ENCODE measurements around the gene NFAM1.

The NFAM1 gene

GRCh38 chr22:42439021-42439567 is 6.9 kb upstream of the NFAM1 start:
- no peak for DNase-seq

DNA sequence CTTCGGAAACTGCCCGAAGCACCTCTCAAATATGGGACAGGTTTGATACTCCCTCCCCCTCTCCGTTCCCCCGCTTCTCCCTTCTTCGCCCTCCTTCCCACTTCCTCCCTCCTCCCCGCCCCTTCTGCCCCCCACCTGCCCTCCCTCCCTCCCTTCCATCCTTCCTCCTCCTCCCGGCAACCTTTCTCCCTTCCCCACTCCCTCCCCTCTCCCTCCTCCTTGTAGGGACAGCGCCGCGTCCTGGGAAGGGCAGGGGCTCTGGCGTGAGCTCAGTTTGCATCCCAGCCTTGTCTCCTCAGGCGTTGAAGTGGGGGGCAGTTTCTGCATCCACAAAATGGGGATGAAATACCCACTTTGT is 6.1 kb upstream of the NFAM1 start:
- DNase-seq = no peak

DNA sequence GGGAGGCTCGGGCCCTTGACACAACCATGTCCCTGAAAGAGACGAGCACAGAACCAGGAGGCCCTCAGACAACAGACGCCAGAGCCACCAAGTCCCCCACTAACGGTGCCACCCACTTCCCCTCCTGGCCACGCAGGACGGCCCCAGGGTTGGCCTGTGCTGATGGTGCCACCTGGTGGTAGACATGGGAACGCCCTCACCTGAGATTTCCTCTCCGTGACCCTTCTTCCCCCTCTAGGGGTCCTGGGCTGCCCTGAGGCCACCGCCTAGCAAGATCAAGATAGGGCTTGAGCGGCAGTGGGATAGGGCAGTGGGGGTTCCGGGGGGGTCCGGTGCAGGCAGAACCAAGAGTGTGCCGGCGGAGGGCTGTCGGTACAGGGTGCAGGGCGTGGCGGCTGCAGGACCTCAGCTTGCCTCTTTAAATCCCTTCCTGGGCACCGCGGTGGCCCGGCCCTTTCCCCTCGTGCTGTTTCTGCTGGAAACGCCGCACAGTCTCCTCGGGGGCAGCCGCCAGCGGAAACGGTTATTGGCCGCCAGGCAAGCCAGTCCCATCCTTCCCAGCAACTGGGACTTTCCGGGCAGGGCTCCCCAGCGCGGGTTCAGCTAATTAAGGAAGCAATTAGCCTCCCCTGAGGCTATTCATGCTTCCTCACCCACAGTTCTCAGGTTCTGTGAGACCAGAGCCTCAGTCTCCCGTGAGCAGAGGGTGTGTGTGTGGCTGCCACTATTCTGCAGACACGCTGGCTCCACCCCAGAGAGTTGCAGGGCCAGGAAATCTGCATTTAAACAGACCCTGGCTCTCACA is 5.5 kb upstream of the NFAM1 start:
- DNase-seq = peak; percentile 57

DNA sequence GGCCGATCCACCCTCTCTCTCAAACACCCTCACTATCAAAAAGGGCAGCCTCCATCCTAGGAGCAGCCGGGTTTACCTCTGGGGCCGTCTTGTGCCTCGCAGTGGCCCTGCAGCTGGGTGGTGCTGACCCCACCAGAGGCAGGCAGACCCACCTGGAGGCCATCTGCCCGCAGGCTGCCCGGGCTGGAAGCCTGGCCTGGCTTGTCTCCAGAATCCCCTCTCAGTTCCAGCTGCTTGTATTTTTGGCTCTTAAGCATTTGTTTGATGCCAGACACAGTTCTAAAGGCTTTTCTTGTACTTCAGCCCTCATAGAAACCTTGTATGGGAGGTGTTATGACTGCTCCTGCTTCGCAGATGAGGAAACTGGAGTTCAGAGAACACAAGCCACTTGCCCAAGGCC is 4.2 kb upstream of the NFAM1 start:
- no peak for DNase-seq

DNA sequence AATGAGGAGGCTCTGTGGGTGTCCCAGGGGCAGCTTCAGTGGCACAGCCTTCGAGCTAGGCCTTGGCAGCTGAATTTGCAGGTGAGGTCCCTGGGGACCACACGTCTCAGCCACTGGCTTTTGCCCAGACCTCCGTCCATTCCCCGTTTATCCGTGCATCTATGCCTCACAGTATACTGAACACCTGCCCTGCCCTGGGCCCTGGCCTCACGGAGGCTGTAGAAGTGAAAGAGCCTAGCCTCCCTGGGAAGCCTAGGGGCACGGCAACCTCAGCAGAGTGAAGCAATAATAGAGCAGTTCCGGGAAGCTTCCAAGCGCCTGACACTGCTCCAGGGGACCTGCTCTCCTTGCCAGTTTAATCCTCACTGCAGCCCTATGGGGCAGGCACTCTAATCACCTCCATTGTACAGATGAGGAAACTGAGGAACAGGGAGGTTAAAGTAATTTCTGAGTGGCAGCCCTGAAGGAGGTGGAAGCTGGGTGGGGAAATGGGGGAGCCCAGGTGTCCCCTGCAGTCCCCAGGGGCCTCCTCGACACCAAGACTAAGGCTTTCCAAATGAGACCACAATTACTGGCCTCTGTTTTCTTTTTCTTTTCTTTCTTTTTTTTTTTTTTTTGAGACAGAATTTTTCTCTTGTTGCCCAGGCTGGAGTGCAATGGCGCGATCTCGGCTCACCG is 2.7 kb upstream of the NFAM1 start:
- DNase-seq = no peak

DNA sequence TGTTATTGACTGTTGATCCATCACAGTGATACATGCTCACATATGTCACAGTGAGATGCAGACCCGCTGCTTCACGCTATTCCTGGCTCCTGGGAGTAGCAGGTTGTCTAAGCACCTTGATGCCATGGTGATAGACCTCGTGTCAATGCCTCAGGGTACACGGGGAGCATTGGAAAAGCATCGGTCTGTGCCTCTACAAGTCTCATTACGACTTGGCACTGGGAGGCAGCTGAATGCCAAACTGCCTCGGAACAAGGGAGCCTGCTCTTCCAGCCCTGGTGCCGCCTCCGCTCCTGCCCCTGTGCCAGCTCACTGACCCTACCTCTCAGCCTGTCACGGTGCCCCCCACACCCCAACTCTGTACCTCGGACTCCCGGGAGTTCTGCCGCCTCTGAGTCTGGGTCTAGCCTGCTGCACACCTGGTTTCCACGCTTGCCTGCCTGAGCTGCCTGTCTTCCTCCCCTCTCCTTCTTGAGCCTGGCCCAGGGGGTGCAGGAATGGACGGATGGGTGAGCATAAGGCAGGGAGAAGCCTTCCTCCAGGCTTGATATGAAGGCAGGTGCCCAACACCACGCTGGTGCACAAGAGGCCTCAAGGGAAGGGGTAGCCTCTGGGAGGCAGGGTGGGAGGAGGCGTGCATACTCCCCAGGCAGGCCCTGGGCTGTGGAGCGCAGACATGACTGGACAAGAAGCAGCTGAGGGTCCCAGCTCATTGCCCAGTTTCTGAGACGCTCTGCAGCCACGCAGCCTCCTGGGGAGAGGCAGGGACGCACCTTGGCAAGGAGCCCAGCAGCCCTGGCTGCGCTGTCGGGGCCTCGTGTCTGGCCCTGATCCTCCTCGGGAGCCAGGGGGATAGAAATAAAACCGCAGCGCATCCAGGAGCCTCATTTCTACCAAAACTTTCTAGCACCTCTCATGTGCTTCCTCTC is 1.8 kb upstream of the NFAM1 start:
- DNase-seq = no peak

- DNase-seq = no peak
These were observed 615 bp upstream of the NFAM1 start for GRCh38 chr22:42432818-42433217.

DNA sequence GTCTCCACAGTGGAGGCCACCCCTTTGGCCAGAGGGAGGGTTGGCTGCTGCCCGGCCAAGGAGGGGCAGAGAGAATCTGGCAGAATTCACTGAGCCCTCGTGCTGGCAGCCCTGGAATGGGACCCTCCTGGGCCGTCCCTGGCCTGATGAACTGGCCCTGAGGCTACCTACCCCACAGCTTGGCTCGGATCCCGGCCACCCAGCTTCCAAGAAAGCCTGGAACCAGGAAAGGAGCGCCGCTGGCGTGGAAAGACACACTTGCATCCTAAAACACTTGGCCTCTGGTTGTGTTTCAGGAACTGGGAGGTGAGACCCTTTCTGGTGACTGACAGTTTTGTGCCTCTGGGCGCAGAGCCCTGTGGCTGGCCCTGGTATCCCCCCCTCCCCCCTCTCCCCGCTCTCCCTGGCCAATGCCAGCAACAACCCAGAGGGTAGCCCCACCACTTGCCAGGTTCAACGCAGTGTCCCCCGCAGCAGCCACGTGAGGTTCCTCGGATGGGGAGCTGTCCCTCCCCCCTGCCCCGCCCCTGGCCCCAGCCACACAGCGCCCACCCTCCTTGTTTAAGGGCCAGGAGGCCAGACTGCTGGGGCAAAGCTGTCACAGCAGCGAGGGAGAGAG is 693 bp downstream of the NFAM1 start:
- DNase-seq = no peak

DNA sequence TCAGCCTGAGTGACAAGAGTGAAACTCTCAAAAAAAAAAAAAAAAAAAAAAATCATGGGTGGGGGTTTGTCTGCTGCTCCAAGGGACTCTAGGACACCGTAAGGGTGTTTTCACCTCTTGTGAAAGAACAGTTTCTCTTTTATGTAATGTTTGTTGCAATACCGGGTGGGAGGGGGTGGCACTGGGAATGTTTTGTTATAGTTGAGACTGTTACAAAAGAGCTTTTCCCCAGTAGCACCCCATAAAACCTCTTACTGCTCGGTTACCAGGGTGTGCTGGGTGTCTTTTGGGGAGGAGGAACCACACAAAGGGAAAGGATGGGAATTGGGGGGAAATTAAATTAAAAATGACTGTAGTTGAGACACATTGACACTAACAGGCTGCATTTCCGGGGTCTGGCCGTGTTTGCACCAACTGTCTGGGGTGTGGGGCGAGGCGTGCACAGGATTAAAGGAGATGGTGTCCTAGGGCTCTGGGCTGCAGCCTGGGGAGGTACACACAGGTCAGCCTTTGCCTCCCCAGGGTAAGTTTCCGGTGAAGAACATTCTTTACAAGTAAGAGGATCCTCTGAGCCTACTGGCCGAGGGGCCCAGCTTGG is 1.6 kb downstream of the NFAM1 start:
- DNase-seq = no peak

DNA sequence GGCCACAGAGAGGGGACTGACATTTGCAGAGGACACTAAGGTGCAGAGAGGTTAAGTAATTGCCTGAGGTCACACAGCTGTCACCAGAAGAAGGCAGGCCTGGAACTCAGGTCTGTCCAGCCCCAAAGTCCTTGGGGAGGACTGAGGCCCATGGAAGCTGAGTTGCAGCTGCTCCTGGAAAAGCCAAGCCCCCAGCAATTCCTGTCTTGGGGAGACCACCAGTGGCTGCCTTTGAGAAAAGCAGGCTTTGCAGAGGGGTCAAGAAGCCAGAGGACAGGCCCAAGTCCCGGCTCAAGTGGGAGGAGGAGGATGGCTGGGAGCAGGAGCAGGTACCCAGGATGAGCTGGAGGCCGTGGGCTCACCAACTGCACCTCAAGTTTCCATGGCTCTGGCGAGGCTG is 3.4 kb downstream of the NFAM1 start:
- DNase-seq = no peak

- DNase-seq = no peak
These were observed 4.2 kb downstream of the NFAM1 start for GRCh38 chr22:42428025-42428424.

GRCh38 chr22:42427167-42427566 is 5.0 kb downstream of the NFAM1 start:
- DNase-seq = no peak

DNA sequence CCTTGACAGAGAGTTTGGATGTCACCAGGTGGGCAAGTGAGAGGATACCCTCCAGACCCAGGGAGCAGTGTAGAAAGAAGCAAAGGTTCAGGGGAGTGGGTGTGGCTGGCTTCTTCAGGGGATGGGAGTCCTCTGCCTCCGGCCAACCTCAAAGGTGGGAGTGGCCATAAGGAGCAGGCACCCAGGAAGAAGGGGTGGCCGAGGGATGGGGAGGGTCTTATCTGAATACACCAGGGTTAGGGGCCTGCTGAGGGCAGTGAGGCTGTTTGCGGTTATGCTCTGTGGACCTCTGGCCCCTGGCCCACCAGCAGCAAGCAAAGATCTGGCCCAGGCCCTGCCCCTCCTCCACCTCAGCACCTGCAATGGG is 6.2 kb downstream of the NFAM1 start:
- DNase-seq = no peak

- no peak for DNase-seq
These were observed 6.7 kb downstream of the NFAM1 start for GRCh38 chr22:42425337-42425988.

- DNase-seq = no peak
These were observed 12.8 kb downstream of the NFAM1 start for GRCh38 chr22:42419243-42419881.

DNA sequence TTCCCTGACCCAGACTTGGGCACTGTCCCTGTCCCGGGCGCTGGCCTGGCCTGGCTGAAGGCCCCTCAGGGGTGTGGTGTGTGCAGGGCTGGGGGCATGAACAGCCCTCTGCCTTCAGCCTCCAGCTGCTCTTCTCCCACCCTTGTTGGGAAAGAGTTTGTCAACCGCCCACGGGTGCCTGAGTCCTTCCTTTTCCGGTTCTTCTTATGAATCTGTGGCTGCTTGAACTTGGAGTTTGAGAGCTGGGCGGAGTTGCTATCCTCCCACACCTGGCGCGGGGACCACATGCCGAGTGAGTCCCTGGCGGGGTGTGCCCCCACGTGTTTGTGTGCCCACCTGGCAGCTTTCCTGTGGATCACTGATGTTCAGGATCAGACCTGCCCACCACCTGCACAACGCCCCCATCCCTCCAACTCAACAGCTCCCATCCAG is 13.4 kb downstream of the NFAM1 start:
- no peak for DNase-seq

DNA sequence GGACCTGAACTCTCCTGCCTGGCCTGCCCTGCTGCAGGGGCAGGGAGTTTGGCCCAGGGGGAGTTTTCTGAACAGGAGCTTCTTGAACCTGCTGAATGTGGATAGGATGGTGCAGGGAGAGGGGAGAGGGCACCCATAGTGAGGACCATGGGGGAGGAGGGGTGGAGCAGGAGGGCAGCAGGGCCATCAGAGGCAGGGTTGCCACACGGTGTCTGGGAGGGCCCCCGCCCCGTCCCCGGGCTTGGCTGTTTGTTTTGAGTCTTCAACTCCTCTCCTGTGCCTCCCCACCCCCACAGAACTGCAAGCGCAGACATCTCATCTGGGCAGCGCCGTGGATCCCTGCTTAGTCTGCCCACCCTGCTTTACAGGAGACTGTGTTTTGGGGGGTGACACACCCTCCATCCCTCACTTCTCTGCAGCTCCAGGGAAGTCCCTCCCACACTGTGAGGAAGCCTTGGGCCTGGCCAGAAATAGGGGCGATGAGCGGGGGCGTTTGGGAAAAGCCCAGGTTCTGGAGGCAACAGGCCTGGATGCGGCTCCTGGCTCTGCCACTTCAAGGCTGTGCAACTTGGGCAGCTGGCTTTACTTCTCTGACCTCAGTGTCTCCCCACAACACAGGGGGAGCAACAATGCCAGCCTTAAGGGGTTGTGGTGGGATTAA is 14.4 kb downstream of the NFAM1 start:
- no peak for DNase-seq

- no peak for DNase-seq
These were observed 15.5 kb downstream of the NFAM1 start for GRCh38 chr22:42416671-42417230.

DNA sequence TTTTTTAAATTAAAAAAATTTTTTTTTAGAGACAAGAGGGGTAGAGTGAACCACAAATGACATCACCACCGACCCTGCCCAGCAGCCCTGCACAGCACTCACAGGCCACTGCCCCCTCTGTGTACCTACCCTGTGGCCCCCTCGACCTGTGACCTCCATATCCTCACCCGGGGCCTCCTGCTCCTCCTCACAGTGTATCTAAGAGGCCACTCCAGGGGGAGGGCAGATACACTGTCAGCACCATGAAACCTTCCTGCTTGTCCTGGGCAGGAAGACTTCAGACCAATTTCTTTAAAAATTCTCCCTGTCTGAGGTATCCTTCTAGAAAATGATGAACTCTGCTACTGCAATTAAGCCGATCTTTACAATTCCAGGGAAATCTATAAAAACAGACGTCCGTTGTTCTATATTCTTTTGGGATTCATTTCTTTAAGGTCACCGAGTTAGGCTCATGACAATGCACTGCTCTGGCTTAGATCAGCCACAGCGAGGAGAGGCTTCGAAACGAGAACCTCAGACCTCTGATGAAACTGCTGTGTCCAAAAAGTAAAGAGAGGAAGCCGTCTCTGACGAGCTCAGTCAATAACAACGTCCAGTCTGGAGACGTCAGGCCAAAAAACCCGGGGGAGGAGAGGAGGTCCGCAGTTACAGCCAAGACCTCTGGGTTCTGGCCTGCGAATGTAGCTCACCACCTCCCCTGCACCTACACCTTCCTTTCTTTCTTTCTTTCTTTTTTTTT is 17.5 kb downstream of the NFAM1 start:
- no peak for DNase-seq

GRCh38 chr22:42414021-42414420 is 18.2 kb downstream of the NFAM1 start:
- DNase-seq = no peak

Data from NCI-H774 (cell line).